IMR-90 (cell line): Measurements from ENCODE around the gene MGLL.

Experiments
- CTCF ChIP-seq: conservative IDR thresholded peaks from 2 replicates; pipeline ENCODE4 v1.5.1; 2012; ENCODE audit warnings: mild to moderate bottlenecking, low read depth, low read length, improper control_type of control experiment
- MAZ ChIP-seq: IDR thresholded peaks from 2 replicates; pipeline ENCODE4 v1.6.1; 2012; ENCODE audit warnings: low read depth, mild to moderate bottlenecking, low read length, improper control_type of control experiment, moderate library complexity, borderline replicate concordance
- POLR2A ChIP-seq: IDR thresholded peaks from 2 replicates; pipeline ENCODE4 v1.6.1; 2012; ENCODE audit warnings: mild to moderate bottlenecking, low read depth, low read length
- RAD21 ChIP-seq: IDR thresholded peaks from 2 replicates; pipeline ENCODE4 v1.6.1; 2012; ENCODE audit warnings: low read length, improper control_type of control experiment
- RFX5 ChIP-seq: IDR thresholded peaks from 2 replicates; pipeline ENCODE4 v1.8.0; 2012; ENCODE audit warnings: low read depth, mild to moderate bottlenecking, low read length, moderate library complexity
- TF ChIP-seq, protein P1 (sequence below): fragments of 150-350 bp; IDR thresholded peaks from 2 replicates; pipeline ENCODE4 v1.6.1; 2016; ENCODE audit warnings: low read depth, mild to moderate bottlenecking, low read length, moderate library complexity, borderline replicate concordance

- TF ChIP-seq CTCF (peak; percentile 73), MAZ (no peak), POLR2A (no peak), RAD21 (peak; percentile 86), RFX5 (no peak)
- TF ChIP-seq, protein P1, sequence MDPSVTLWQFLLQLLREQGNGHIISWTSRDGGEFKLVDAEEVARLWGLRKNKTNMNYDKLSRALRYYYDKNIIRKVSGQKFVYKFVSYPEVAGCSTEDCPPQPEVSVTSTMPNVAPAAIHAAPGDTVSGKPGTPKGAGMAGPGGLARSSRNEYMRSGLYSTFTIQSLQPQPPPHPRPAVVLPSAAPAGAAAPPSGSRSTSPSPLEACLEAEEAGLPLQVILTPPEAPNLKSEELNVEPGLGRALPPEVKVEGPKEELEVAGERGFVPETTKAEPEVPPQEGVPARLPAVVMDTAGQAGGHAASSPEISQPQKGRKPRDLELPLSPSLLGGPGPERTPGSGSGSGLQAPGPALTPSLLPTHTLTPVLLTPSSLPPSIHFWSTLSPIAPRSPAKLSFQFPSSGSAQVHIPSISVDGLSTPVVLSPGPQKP, result no peak
These were observed 9.4 kb upstream of the MGLL start for GRCh38 chr3:127831723-127832172.
